Measurements from ENCODE around the gene FBN1. TPM values are rescaled to one million over a fixed set of nuclear protein-coding genes. Genes with fewer than 3 reads are reported as not detected.

FBN1 gene
- total RNA-seq, 2 experiments from 2014 or later, result 1.1 to 1.6 TPM

- ChIA-PET CTCF (no interaction called here), POLR2A (no interaction called here)
- DNase-seq, result no peak
- Mint-ChIP-seq H3K9me3 (no peaks in the 10 kb centered on the region), H3K27me3 (peaks cover 5% of the 10 kb centered on the region), H3K4me3 (no peak overlapping the region), H3K36me3 (ENCODE audit: low read depth) (no peaks in the 10 kb centered on the region), H3K27ac (no peak overlapping the region), H3K4me1 (no peaks in the 10 kb centered on the region)
These were observed 260.3 kb downstream of the FBN1 start for GRCh38 chr15:48385031-48385830.

- H3K9me3 Mint-ChIP-seq, result no peaks in the 10 kb centered on the region
- H3K36me3 Mint-ChIP-seq (ENCODE audit: low read depth), result no peaks in the 10 kb centered on the region
- no peak overlapping the region for H3K27ac Mint-ChIP-seq
- DNase-seq, result no peak
- H3K4me3 Mint-ChIP-seq, result no peak overlapping the region
- H3K27me3 Mint-ChIP-seq, result peaks cover 9% of the 10 kb centered on the region
- H3K4me1 Mint-ChIP-seq, result no peaks in the 10 kb centered on the region
- ChIA-PET CTCF (no interaction called here), POLR2A (no interaction called here)
These were observed 260.9 kb downstream of the FBN1 start for GRCh38 chr15:48384616-48385015.

GRCh38 chr15:48383031-48383430, 262.5 kb downstream of the FBN1 start:
- no peak overlapping the region for H3K27ac Mint-ChIP-seq
- no peaks in the 10 kb centered on the region for H3K9me3 Mint-ChIP-seq
- no peak overlapping the region for H3K4me3 Mint-ChIP-seq
- no peak for DNase-seq
- no peaks in the 10 kb centered on the region for H3K36me3 Mint-ChIP-seq (ENCODE audit: low read depth)
- ChIA-PET POLR2A (no interaction called here), CTCF (no interaction called here)
- H3K4me1 Mint-ChIP-seq, result no peaks in the 10 kb centered on the region
- H3K27me3 Mint-ChIP-seq, result peaks cover 7% of the 10 kb centered on the region

GRCh38 chr15:48381861-48382260, 263.6 kb downstream of the FBN1 start:
- no peak overlapping the region for H3K4me3 Mint-ChIP-seq
- CTCF ChIA-PET, result no interaction called here
- H3K9me3 Mint-ChIP-seq, result peaks cover 5% of the 10 kb centered on the region
- peaks cover 13% of the 10 kb centered on the region for H3K27me3 Mint-ChIP-seq
- POLR2A ChIA-PET, result no interaction called here
- no peaks in the 10 kb centered on the region for H3K4me1 Mint-ChIP-seq
- H3K27ac Mint-ChIP-seq, result no peak overlapping the region
- DNase-seq, result no peak
- H3K36me3 Mint-ChIP-seq (ENCODE audit: low read depth), result no peaks in the 10 kb centered on the region

GRCh38 chr15:48380198-48380597, 265.3 kb downstream of the FBN1 start:
- Mint-ChIP-seq H3K27ac (no peak overlapping the region), H3K4me1 (no peaks in the 10 kb centered on the region), H3K27me3 (peaks cover 22% of the 10 kb centered on the region), H3K4me3 (no peak overlapping the region), H3K9me3 (peaks cover 5% of the 10 kb centered on the region), H3K36me3 (ENCODE audit: low read depth) (no peaks in the 10 kb centered on the region)
- CTCF ChIA-PET, result no interaction called here
- no peak for DNase-seq
- POLR2A ChIA-PET, result no interaction called here

GRCh38 chr15:48375767-48376166, 269.7 kb downstream of the FBN1 start:
- Mint-ChIP-seq H3K27me3 (peaks cover 40% of the 10 kb centered on the region), H3K36me3 (ENCODE audit: low read depth) (no peaks in the 10 kb centered on the region), H3K4me1 (no peaks in the 10 kb centered on the region), H3K27ac (no peak overlapping the region), H3K4me3 (no peak overlapping the region), H3K9me3 (peaks cover 5% of the 10 kb centered on the region)
- DNase-seq, result no peak
- ChIA-PET CTCF (no interaction called here), POLR2A (no interaction called here)

GRCh38 chr15:48374472-48374871, 271.0 kb downstream of the FBN1 start:
- Mint-ChIP-seq H3K9me3 (peaks cover 5% of the 10 kb centered on the region), H3K4me1 (no peaks in the 10 kb centered on the region), H3K27me3 (peaks cover 34% of the 10 kb centered on the region), H3K36me3 (ENCODE audit: low read depth) (no peaks in the 10 kb centered on the region), H3K4me3 (no peak overlapping the region), H3K27ac (no peak overlapping the region)
- ChIA-PET CTCF (interaction anchor here (0.7 kb wide), 1 partner anchor 503 kb away, joined by 3 read pairs; no protein-coding TSS in a partner anchor), POLR2A (no interaction called here)
- no peak for DNase-seq

- Mint-ChIP-seq H3K36me3 (ENCODE audit: low read depth) (no peaks in the 10 kb centered on the region), H3K4me1 (no peaks in the 10 kb centered on the region), H3K27ac (no peak overlapping the region), H3K9me3 (peaks cover 5% of the 10 kb centered on the region), H3K4me3 (no peak overlapping the region), H3K27me3 (peaks cover 34% of the 10 kb centered on the region)
- CTCF ChIA-PET, result no interaction called here
- POLR2A ChIA-PET, result no interaction called here
- no peak for DNase-seq
These were observed 271.6 kb downstream of the FBN1 start for GRCh38 chr15:48373821-48374451.

- POLR2A ChIA-PET, result interaction anchor here (0.7 kb wide), 1 partner anchor 414 kb away, joined by 4 read pairs; no protein-coding TSS in a partner anchor
- peaks cover 27% of the 10 kb centered on the region for H3K27me3 Mint-ChIP-seq
- no peaks in the 10 kb centered on the region for H3K9me3 Mint-ChIP-seq
- no peak overlapping the region for H3K27ac Mint-ChIP-seq
- no peaks in the 10 kb centered on the region for H3K4me1 Mint-ChIP-seq
- CTCF ChIA-PET, result no interaction called here
- DNase-seq, result no peak
- no peak overlapping the region for H3K4me3 Mint-ChIP-seq
- no peaks in the 10 kb centered on the region for H3K36me3 Mint-ChIP-seq (ENCODE audit: low read depth)
These were observed 273.5 kb downstream of the FBN1 start for GRCh38 chr15:48371961-48372360.

GRCh38 chr15:48371550-48371949, 274.0 kb downstream of the FBN1 start:
- no peak overlapping the region for H3K27ac Mint-ChIP-seq
- no peaks in the 10 kb centered on the region for H3K9me3 Mint-ChIP-seq
- no peak overlapping the region for H3K4me3 Mint-ChIP-seq
- peaks cover 27% of the 10 kb centered on the region for H3K27me3 Mint-ChIP-seq
- H3K36me3 Mint-ChIP-seq (ENCODE audit: low read depth), result no peaks in the 10 kb centered on the region
- POLR2A ChIA-PET, result no interaction called here
- CTCF ChIA-PET, result no interaction called here
- no peaks in the 10 kb centered on the region for H3K4me1 Mint-ChIP-seq
- no peak for DNase-seq

- ChIA-PET CTCF (no interaction called here), POLR2A (no interaction called here)
- H3K27ac Mint-ChIP-seq, result no peak overlapping the region
- no peak overlapping the region for H3K4me3 Mint-ChIP-seq
- DNase-seq, result no peak
- H3K4me1 Mint-ChIP-seq, result no peaks in the 10 kb centered on the region
- peaks cover 21% of the 10 kb centered on the region for H3K27me3 Mint-ChIP-seq
- H3K36me3 Mint-ChIP-seq (ENCODE audit: low read depth), result no peaks in the 10 kb centered on the region
- H3K9me3 Mint-ChIP-seq, result no peaks in the 10 kb centered on the region
These were observed 275.0 kb downstream of the FBN1 start for GRCh38 chr15:48370460-48370859.

- Mint-ChIP-seq H3K4me3 (no peak overlapping the region), H3K27ac (no peak overlapping the region), H3K4me1 (no peaks in the 10 kb centered on the region), H3K27me3 (peaks cover 20% of the 10 kb centered on the region), H3K9me3 (no peaks in the 10 kb centered on the region), H3K36me3 (ENCODE audit: low read depth) (no peaks in the 10 kb centered on the region)
- DNase-seq, result no peak
- CTCF ChIA-PET, result no interaction called here
- POLR2A ChIA-PET, result no interaction called here
These were observed 278.0 kb downstream of the FBN1 start for GRCh38 chr15:48367483-48367882.

GRCh38 chr15:48366584-48367312, 278.8 kb downstream of the FBN1 start:
- Mint-ChIP-seq H3K27me3 (peaks cover 20% of the 10 kb centered on the region), H3K27ac (no peak overlapping the region), H3K9me3 (no peaks in the 10 kb centered on the region), H3K4me1 (no peaks in the 10 kb centered on the region), H3K36me3 (ENCODE audit: low read depth) (no peaks in the 10 kb centered on the region), H3K4me3 (no peak overlapping the region)
- DNase-seq, result no peak
- CTCF ChIA-PET, result no interaction called here
- POLR2A ChIA-PET, result no interaction called here

Data from activated CD4-positive, alpha-beta T cell treated with anti-CD3 and anti-CD28 coated beads, Interleukin-2, amount 10 ng/mL, durations not matched to agents 7 days and 5 days (primary cell).